ENCODE results near the gene FOXO1. TPM values are rescaled to one million over a fixed set of nuclear protein-coding genes. Genes with fewer than 3 reads are reported as not detected.

Gene FOXO1
- total RNA-seq, 3 donors from 2014 or later = 54.1 to 163 (median 67.2) TPM

DNA sequence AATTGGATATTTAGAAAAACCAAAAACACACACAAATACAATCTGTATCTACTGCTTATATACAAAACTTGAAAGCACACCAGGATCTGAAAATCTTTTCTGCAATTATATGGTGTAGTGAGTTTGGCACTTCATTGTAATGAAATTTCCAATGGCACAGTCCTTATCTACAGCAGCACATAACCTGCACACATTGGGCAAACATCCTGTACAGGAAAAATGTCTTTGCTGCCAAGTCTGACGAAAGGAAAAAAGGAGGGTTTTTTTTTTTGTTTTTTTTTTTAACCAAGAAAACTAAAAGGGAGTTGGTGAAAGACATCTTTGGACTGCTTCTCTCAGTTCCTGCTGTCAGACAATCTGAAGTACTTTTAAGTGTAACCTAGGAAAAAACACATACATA lies 107.8 kb downstream of the FOXO1 start:
- no peaks in the 10 kb centered on the region for H3K9me3 ChIP-seq
- no peaks in the 10 kb centered on the region for H3K27me3 ChIP-seq
- H3K27ac ChIP-seq = no peak overlapping the region
- H3K4me1 ChIP-seq = no peaks in the 10 kb centered on the region
- peak in 1 of 3 donors; percentile 71 for TF ChIP-seq POLR2AphosphoS5 (IDR thresholded peaks at IDR 0.05)
- TF ChIP-seq, protein P1, sequence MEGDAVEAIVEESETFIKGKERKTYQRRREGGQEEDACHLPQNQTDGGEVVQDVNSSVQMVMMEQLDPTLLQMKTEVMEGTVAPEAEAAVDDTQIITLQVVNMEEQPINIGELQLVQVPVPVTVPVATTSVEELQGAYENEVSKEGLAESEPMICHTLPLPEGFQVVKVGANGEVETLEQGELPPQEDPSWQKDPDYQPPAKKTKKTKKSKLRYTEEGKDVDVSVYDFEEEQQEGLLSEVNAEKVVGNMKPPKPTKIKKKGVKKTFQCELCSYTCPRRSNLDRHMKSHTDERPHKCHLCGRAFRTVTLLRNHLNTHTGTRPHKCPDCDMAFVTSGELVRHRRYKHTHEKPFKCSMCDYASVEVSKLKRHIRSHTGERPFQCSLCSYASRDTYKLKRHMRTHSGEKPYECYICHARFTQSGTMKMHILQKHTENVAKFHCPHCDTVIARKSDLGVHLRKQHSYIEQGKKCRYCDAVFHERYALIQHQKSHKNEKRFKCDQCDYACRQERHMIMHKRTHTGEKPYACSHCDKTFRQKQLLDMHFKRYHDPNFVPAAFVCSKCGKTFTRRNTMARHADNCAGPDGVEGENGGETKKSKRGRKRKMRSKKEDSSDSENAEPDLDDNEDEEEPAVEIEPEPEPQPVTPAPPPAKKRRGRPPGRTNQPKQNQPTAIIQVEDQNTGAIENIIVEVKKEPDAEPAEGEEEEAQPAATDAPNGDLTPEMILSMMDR (IDR thresholded peaks at IDR 0.05) = no peak
- H3K36me3 ChIP-seq = no peaks in the 10 kb centered on the region
- H3K4me3 ChIP-seq = no peak overlapping the region
- no peak for DNase-seq (ENCODE audit: low spot score in 2 of 2)
- intact Hi-C loops (cut with DNase I; ENCODE audit: low total_unique reads) = no loop called here

DNA sequence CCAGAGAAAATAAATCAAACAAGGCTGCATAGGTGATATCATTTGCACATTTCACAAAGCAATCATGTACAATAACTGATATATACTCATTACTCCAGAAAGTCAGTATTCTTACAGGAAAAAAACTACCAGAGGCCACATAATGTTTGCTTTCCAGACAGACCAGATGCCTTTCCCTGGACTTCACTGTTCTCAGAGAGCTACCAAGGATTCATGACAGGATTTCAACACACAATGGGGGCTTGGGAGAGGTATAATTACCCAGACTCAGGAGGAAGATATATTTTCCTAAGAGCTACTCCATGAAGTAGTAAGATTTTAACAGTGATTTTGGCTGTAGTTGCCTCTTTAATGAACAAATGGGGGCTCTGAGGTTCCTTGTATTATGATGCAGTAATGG lies 110.0 kb downstream of the FOXO1 start:
- no peak overlapping the region for H3K4me3 ChIP-seq
- H3K27me3 ChIP-seq = no peaks in the 10 kb centered on the region
- H3K4me1 ChIP-seq = no peaks in the 10 kb centered on the region
- intact Hi-C loops (cut with DNase I; ENCODE audit: low total_unique reads) = no loop called here
- H3K9me3 ChIP-seq = no peaks in the 10 kb centered on the region
- H3K36me3 ChIP-seq = no peaks in the 10 kb centered on the region
- TF ChIP-seq, protein P1 (IDR thresholded peaks at IDR 0.05) = no peak
- no peak for TF ChIP-seq POLR2A (IDR thresholded peaks at IDR 0.05)
- TF ChIP-seq POLR2AphosphoS5 (IDR thresholded peaks at IDR 0.05) = no peak
- no peak for DNase-seq (ENCODE audit: low spot score in 2 of 2)
- no peak overlapping the region for H3K27ac ChIP-seq

DNA sequence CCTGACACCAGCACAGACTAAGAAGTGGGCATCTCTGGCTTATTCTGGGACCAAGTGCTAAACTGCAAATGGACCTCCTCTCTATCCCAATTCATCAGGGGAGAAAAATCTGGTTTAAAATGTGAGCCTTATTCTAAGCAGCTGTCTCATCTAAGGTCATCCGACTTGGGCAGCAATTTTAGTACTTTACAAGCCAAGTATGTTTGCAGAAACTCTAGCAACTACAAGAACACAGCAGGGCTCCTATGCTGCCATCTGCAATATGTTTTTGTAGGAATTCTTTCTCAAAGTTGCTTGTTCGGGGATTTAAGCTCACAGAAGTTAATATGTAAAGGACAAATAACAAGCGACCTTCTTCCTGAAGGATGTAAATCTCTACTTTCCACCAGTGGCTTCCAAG lies 113.1 kb downstream of the FOXO1 start:
- Histone ChIP-seq H3K4me1 (no peaks in the 10 kb centered on the region), H3K9me3 (no peaks in the 10 kb centered on the region), H3K27ac (no peak overlapping the region), H3K27me3 (no peaks in the 10 kb centered on the region), H3K4me3 (no peak overlapping the region), H3K36me3 (no peaks in the 10 kb centered on the region)
- TF ChIP-seq POLR2AphosphoS5 (IDR thresholded peaks at IDR 0.05) (no peak), POLR2A (IDR thresholded peaks at IDR 0.05) (no peak)
- TF ChIP-seq, protein P1 (IDR thresholded peaks at IDR 0.05) = no peak
- intact Hi-C loops (cut with DNase I; ENCODE audit: low total_unique reads) = no loop called here
- DNase-seq (ENCODE audit: low spot score in 2 of 2) = no peak

DNA sequence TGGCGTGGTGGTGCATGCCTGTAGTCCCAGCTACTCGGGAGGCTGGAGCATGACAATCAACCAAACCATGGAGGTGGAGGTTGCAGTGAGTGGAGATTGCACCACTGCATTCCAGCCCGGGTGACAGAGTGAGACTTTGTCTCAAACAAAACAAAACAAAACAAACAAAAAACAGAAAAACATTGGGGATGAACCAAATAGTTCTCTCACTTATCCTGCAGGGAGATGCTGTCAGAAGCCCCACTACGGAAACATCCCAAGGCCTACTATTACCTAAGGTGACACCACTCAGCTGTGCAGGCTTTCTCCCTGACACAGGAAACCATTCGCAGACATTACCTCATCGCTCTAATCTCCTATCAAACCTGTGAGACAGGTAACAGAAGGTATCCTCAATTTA lies 113.5 kb downstream of the FOXO1 start:
- Histone ChIP-seq H3K36me3 (no peaks in the 10 kb centered on the region), H3K9me3 (no peaks in the 10 kb centered on the region), H3K27ac (no peak overlapping the region), H3K27me3 (no peaks in the 10 kb centered on the region), H3K4me3 (no peak overlapping the region), H3K4me1 (no peaks in the 10 kb centered on the region)
- TF ChIP-seq POLR2AphosphoS5 (IDR thresholded peaks at IDR 0.05) = no peak
- TF ChIP-seq, protein P1 (IDR thresholded peaks at IDR 0.05) = no peak
- TF ChIP-seq POLR2A (IDR thresholded peaks at IDR 0.05) = no peak
- intact Hi-C loops (cut with DNase I; ENCODE audit: low total_unique reads) = no loop called here
- no peak for DNase-seq (ENCODE audit: low spot score in 2 of 2)

DNA sequence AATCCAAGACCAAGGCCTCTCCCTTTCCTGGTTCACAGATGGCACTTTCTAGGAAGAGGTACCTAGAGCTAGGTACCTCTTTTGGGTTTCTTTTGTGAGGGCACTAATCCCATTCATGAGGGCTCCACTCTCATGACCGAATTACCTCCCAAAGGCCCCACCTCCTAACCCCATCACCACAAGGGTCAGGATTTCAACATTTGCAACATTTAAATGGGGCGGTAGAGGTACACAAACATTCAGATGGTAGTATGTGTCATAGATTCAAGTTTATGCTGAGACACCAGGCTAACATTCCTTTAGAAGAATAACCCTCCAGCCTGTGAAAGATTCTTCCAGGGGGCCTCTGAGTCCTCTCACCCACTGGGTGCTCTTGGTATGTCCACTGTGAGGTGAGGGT lies 116.3 kb downstream of the FOXO1 start:
- no peaks in the 10 kb centered on the region for H3K27me3 ChIP-seq
- no peaks in the 10 kb centered on the region for H3K9me3 ChIP-seq
- H3K4me1 ChIP-seq = no peaks in the 10 kb centered on the region
- H3K4me3 ChIP-seq = no peak overlapping the region
- no peaks in the 10 kb centered on the region for H3K36me3 ChIP-seq
- no peak for DNase-seq (ENCODE audit: low spot score in 2 of 2)
- H3K27ac ChIP-seq = peak overlapping the region; percentile 56 to 66
- intact Hi-C loops (cut with DNase I; ENCODE audit: low total_unique reads) = no loop called here
- TF ChIP-seq, protein P1 (IDR thresholded peaks at IDR 0.05) = no peak
- no peak for TF ChIP-seq POLR2AphosphoS5 (IDR thresholded peaks at IDR 0.05)
- TF ChIP-seq POLR2A (IDR thresholded peaks at IDR 0.05) = no peak
